Stimulated activated CD4-positive, alpha-beta T cell treated with anti-CD3 and anti-CD28 coated beads, TNF-alpha, amount 100 ng/mL, for 48 hours (primary cell): ENCODE data around the gene MZB1.
"Not testable (repeated sequence)": the region's sequence is repeated elsewhere in the genome, so short reads cannot be mapped to it uniquely, and the experiment has no call there.

Source experiments
- DNase-seq, 3 donors: peaks; one replicate each; pipeline ENCODE4 v3.0.0-alpha.2; 2020; ENCODE audit warnings: low read depth in 3 of 3

MZB1 gene

GRCh38 chr5:139410121-139410992, 20.6 kb upstream of the MZB1 start:
- no peak for DNase-seq

GRCh38 chr5:139409116-139409515, 19.4 kb upstream of the MZB1 start:
- not testable (repeated sequence) for DNase-seq

- no peak for DNase-seq
Observed at GRCh38 chr5:139408191-139408590, 18.5 kb upstream of the MZB1 start.

GRCh38 chr5:139407517-139407916, 17.8 kb upstream of the MZB1 start:
- no peak for DNase-seq

- DNase-seq: no peak
Observed at GRCh38 chr5:139406963-139407362, 17.2 kb upstream of the MZB1 start.

GRCh38 chr5:139404484-139404840, 14.7 kb upstream of the MZB1 start:
- no peak for DNase-seq

GRCh38 chr5:139403787-139404483, 14.2 kb upstream of the MZB1 start, which contains the start of gene SPATA24:
Gene SPATA24, minus strand, starts transcription at chr5:139404089. Its CDS starts 29 bp downstream, at chr5:139404060.
- DNase-seq: peak; percentile 96 to 99 (median 97)

- no peak for DNase-seq
Observed at GRCh38 chr5:139403418-139403786, 13.7 kb upstream of the MZB1 start.

- no peak for DNase-seq
Observed at GRCh38 chr5:139402561-139403158, 12.9 kb upstream of the MZB1 start.

GRCh38 chr5:139401546-139401945, 11.8 kb upstream of the MZB1 start:
- DNase-seq: no peak

- no peak for DNase-seq
Observed at GRCh38 chr5:139399501-139400121, 9.9 kb upstream of the MZB1 start.

- DNase-seq: no peak
Observed at GRCh38 chr5:139397921-139398320, 8.2 kb upstream of the MZB1 start.

GRCh38 chr5:139396691-139397090, 7.0 kb upstream of the MZB1 start:
- no peak for DNase-seq

GRCh38 chr5:139395844-139396640, 6.3 kb upstream of the MZB1 start:
- DNase-seq: no peak

- no peak for DNase-seq
Observed at GRCh38 chr5:139394654-139395566, 5.2 kb upstream of the MZB1 start, which contains the start of gene PROB1. Gene PROB1, minus strand, starts transcription at chr5:139395104. Its CDS starts 23 bp downstream, at chr5:139395081.

- peak in 1 of 3 donors; percentile 65 for DNase-seq
Observed at GRCh38 chr5:139394123-139394653, 4.5 kb upstream of the MZB1 start.

GRCh38 chr5:139393497-139394122, 3.9 kb upstream of the MZB1 start:
- no peak for DNase-seq

- DNase-seq: peak; percentile 75 to 86 (median 76)
Observed at GRCh38 chr5:139392678-139393496, 3.2 kb upstream of the MZB1 start.

GRCh38 chr5:139392324-139392677, 2.6 kb upstream of the MZB1 start:
- no peak for DNase-seq
